MCF 10A (cell line): ENCODE data around the gene GPC5. TPM values are rescaled to one million over a fixed set of nuclear protein-coding genes. Genes with fewer than 3 reads are reported as not detected.

Source experiments
- BruUV-seq: library from RNA; stranded (reverse); fragments of 400-500 nt; replicated peaks from 2 replicates; lab custom pipeline; 2021; lab: Mats Ljungman, UMichigan
- CTCF ChIA-PET: fragments of 300-600 bp; sonication (Branson Sonifier 250); formaldehyde crosslinking; extraction: SDS; loops from one replicate; lab custom pipeline; 2021; ENCODE audit warnings: antibody characterized with exemption, inconsistent platforms; lab: Yijun Ruan, JAX
- POLR2A ChIA-PET: fragments of 300-600, 350-650 bp; sonication (Branson Sonifier 250); formaldehyde crosslinking; extraction: SDS; loops from one replicate; lab custom pipeline; 2020; ENCODE audit warnings: antibody characterized with exemption, inconsistent platforms; lab: Yijun Ruan, JAX
- DNase-seq: peaks from one replicate; pipeline ENCODE4 v3.0.0-alpha.2; 2018; ENCODE audit not compliant: unreplicated experiment
- H3K27ac Mint-ChIP-seq: one replicate; pipeline ENCODE4 v1.8.0; 2022; ENCODE audit warnings: mild to moderate bottlenecking, low read depth, mixed read lengths; ENCODE audit not compliant: unreplicated experiment
- H3K27me3 Mint-ChIP-seq: one replicate; pipeline ENCODE4 v1.8.0; 2022; ENCODE audit warnings: mixed read lengths; ENCODE audit not compliant: insufficient read depth, unreplicated experiment
- H3K36me3 Mint-ChIP-seq: one replicate; pipeline ENCODE4 v1.8.0; 2022; ENCODE audit warnings: mild to moderate bottlenecking, moderate library complexity, mixed read lengths; ENCODE audit not compliant: insufficient read depth, unreplicated experiment
- H3K4me1 Mint-ChIP-seq: one replicate; pipeline ENCODE4 v1.8.0; 2022; ENCODE audit warnings: mixed read lengths; ENCODE audit not compliant: insufficient read depth, unreplicated experiment
- H3K4me3 Mint-ChIP-seq: one replicate; pipeline ENCODE4 v1.8.0; 2022; ENCODE audit warnings: mild to moderate bottlenecking, moderate library complexity, mixed read lengths; ENCODE audit not compliant: unreplicated experiment
- H3K9me3 Mint-ChIP-seq: one replicate; pipeline ENCODE4 v1.8.0; 2022; ENCODE audit warnings: mixed read lengths; ENCODE audit not compliant: unreplicated experiment
- intact Hi-C: fragments of 100-400 bp; cut with micrococcal nuclease; formaldehyde crosslinking; loops from 2 replicates; pipeline ENCODE4 v1.14.1; 2022
- total RNA-seq: library from RNA; stranded (reverse); gene quantifications from 2 replicates; pipeline ENCODE4 v1.2.3, GENCODE V29; 2022
- TF ChIP-seq, protein P1 (sequence below): fragments of 200-600 bp; IDR thresholded peaks from one replicate; pipeline ENCODE4 v1.8.0; 2022; ENCODE audit warnings: antibody characterized with exemption, mild to moderate bottlenecking; ENCODE audit not compliant: unreplicated experiment

Gene GPC5
- total RNA-seq, 1 experiment from 2014 or later = not detected

- ChIA-PET POLR2A (no interaction called here), CTCF (no interaction called here)
- Mint-ChIP-seq H3K4me3 (no peak overlapping the region), H3K9me3 (peaks cover 7% of the 10 kb centered on the region), H3K27ac (no peak overlapping the region), H3K4me1 (peaks cover 2% of the 10 kb centered on the region), H3K36me3 (no peaks in the 10 kb centered on the region), H3K27me3 (no peaks in the 10 kb centered on the region)
- no peak for DNase-seq
- no TSS peak for BruUV-seq
- TF ChIP-seq, protein P1, sequence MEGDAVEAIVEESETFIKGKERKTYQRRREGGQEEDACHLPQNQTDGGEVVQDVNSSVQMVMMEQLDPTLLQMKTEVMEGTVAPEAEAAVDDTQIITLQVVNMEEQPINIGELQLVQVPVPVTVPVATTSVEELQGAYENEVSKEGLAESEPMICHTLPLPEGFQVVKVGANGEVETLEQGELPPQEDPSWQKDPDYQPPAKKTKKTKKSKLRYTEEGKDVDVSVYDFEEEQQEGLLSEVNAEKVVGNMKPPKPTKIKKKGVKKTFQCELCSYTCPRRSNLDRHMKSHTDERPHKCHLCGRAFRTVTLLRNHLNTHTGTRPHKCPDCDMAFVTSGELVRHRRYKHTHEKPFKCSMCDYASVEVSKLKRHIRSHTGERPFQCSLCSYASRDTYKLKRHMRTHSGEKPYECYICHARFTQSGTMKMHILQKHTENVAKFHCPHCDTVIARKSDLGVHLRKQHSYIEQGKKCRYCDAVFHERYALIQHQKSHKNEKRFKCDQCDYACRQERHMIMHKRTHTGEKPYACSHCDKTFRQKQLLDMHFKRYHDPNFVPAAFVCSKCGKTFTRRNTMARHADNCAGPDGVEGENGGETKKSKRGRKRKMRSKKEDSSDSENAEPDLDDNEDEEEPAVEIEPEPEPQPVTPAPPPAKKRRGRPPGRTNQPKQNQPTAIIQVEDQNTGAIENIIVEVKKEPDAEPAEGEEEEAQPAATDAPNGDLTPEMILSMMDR = no peak
- intact Hi-C loops = no loop called here
Observed at GRCh38 chr13:92676246-92676645, 1277.8 kb downstream of the GPC5 start.

DNA sequence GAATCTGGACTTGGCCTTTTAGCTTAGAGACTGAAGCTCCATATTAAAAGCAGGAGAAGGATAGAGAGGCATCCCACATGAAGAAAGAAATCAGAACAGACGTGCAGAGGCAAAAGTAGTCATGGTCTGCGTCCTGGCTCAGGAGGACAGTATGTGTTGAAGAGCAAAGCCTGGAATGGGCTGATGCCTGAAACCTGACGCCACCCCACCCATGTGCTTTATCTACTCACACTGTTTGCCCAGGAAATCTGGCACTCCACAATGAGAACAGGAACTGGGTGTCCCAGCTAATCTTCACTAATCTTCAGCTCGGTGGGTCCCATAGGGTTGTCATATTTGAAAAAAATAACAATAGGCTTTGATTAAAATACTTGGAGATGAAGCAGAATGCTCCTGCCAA is 1279.2 kb downstream of the GPC5 start:
- no peak for DNase-seq
- Mint-ChIP-seq H3K27ac (no peak overlapping the region), H3K9me3 (peaks cover 7% of the 10 kb centered on the region), H3K4me3 (no peak overlapping the region), H3K4me1 (peaks cover 8% of the 10 kb centered on the region), H3K27me3 (no peaks in the 10 kb centered on the region), H3K36me3 (no peaks in the 10 kb centered on the region)
- no TSS peak for BruUV-seq
- TF ChIP-seq, protein P1 = no peak
- POLR2A ChIA-PET = no interaction called here
- CTCF ChIA-PET = no interaction called here
- intact Hi-C loops = no loop called here

DNA sequence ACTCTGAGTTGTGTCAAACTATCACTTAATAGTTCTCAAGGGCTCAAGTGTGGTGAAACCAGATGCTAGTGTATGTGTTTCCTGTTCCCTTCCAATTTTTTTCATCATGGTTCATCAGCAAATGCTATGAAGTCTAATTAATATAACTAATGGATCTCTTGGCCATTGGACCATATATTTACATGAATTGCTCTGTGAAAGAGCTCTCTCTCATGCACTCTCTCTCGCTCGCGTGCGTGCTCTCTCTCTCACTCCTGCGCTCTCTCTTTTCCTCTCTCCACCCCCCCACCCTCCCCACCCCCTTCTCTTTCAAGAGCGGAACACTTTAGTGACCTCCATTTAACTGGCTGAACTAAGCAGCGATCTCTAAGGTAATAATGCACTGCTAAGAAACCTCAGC is 1281.2 kb downstream of the GPC5 start:
- BruUV-seq = no TSS peak
- intact Hi-C loops = no loop called here
- no peaks in the 10 kb centered on the region for H3K36me3 Mint-ChIP-seq
- ChIA-PET POLR2A (interaction anchor here (0.7 kb wide), 1 partner anchor 740 kb away, joined by 3 read pairs; no protein-coding TSS in a partner anchor), CTCF (interaction anchor here (1.0 kb wide), 1 partner anchor 37 kb away, joined by 3 read pairs; no protein-coding TSS in a partner anchor)
- no peaks in the 10 kb centered on the region for H3K27me3 Mint-ChIP-seq
- H3K27ac Mint-ChIP-seq = no peak overlapping the region
- H3K4me1 Mint-ChIP-seq = peaks cover 8% of the 10 kb centered on the region
- TF ChIP-seq, protein P1 = no peak
- no peak for DNase-seq
- peaks cover 7% of the 10 kb centered on the region for H3K9me3 Mint-ChIP-seq
- H3K4me3 Mint-ChIP-seq = no peak overlapping the region

DNA sequence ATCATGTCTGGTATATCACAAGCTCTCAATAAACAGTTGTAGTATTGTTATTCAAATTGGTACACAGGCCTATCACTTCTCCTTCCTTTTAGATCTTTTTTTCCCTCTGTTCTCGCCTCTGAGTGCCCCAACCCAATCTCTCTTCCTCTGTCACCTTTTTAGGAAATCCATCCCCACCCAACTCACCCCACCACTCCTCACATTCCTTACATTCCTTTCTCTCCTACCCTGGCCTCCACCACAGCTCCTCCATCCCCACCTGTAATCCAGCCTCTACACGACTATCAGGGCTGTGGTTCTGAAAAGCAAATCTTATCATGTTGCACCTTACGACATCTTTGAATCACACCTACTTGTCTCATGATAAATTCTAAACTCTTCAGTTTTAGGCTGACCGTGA is 1282.8 kb downstream of the GPC5 start:
- BruUV-seq = no TSS peak
- Mint-ChIP-seq H3K4me1 (peaks cover 8% of the 10 kb centered on the region), H3K9me3 (peaks cover 7% of the 10 kb centered on the region), H3K27ac (no peak overlapping the region), H3K27me3 (no peaks in the 10 kb centered on the region), H3K36me3 (no peaks in the 10 kb centered on the region), H3K4me3 (no peak overlapping the region)
- intact Hi-C loops = no loop called here
- POLR2A ChIA-PET = no interaction called here
- DNase-seq = no peak
- TF ChIP-seq, protein P1 = no peak
- CTCF ChIA-PET = no interaction called here
